HepG2 (cell line): Measurements from ENCODE around the gene TMEM269. TPM values are rescaled to one million over a fixed set of nuclear protein-coding genes. Genes with fewer than 3 reads are reported as not detected.
A peak's percentile ranks its signal among the peaks of the same experiment; 100 is the strongest.

ENCODE experiments used
- ATAC-seq: fragments of 200-7000 bp; cut with Tn5 transposase; 3 replicates; pipeline ENCODE4 v1.9.1; 2020; ENCODE audit warnings: mild to moderate bottlenecking, moderate library complexity
- BruUV-seq: library from RNA; stranded (reverse); fragments of 400-500 nt; replicated peaks from 2 replicates; lab custom pipeline; 2021; lab: Mats Ljungman, UMichigan
- CTCF ChIA-PET: fragments of 300-600 bp; formaldehyde crosslinking; extraction: SDS; loops from one replicate; lab custom pipeline; 2021; ENCODE audit warnings: low total read pairs, inconsistent platforms, low intra/inter-chr PET ratio; lab: Yijun Ruan, JAX
- POLR2A ChIA-PET: fragments of 350-600 bp; sonication (Branson Sonifier 250); formaldehyde crosslinking; loops from one replicate; lab custom pipeline; 2020; ENCODE audit warnings: antibody characterized with exemption, inconsistent platforms; lab: Yijun Ruan, JAX
- DNase-seq: peaks from one replicate; pipeline ENCODE4 v3.0.0-alpha.2; 2015; ENCODE audit warnings: low spot score
- FAIRE-seq: peaks from 3 replicates; lab custom pipeline; 2011; peaks lifted over from hg19 to GRCh38; lab: Jason Lieb, UNC
- H2AFZ ChIP-seq: one replicate; pipeline ENCODE4 v1.6.1; 2011; ENCODE audit warnings: low read length, inconsistent platforms
- H3K27ac ChIP-seq: fragments of 300-600 bp; 3 replicates; pipeline ENCODE4 v1.8.0; 2011; ENCODE audit warnings: mixed run types, mild to moderate bottlenecking, mixed read lengths, low read length, inconsistent platforms; ENCODE audit not compliant: insufficient read depth; ENCODE audit errors: extremely low read length
- H3K27me3 ChIP-seq, 2 experiments: fragments of 200-600 bp in 1 of 2; 2 replicates in 1 of 2; 3 replicates in 1 of 2; pipeline versions ENCODE4 v1.6.0 to v1.8.0; 2011; ENCODE audit warnings: low read length in 2 of 2, mild to moderate bottlenecking in 2 of 2, moderate library complexity in 2 of 2, inconsistent platforms in 1 of 2; ENCODE audit not compliant: insufficient read depth in 2 of 2, control insufficient read depth in 1 of 2
- H3K36me3 ChIP-seq, 2 experiments: fragments of 200-600 bp in 1 of 2; replicated peaks in 1 of 2; 2 replicates in 1 of 2; 3 replicates in 1 of 2; pipeline versions ENCODE4 v1.5.1 to v1.8.0; 2011; ENCODE audit warnings: low read length in 2 of 2, inconsistent platforms in 1 of 2; ENCODE audit not compliant: insufficient read depth in 2 of 2, control insufficient read depth in 1 of 2
- H3K4me1 ChIP-seq: 2 replicates; pipeline ENCODE4 v1.5.1; 2012; ENCODE audit warnings: low read length, inconsistent platforms; ENCODE audit not compliant: insufficient read depth
- H3K4me2 ChIP-seq: 2 replicates; pipeline ENCODE4 v1.6.0; 2011; ENCODE audit warnings: low read depth, low read length, inconsistent platforms
- H3K4me3 ChIP-seq, 3 experiments: fragments of 200-600 bp in 1 of 3; sonication (generic), shearing (Covaris generic) in 1 of 3; replicated peaks in 1 of 3; 2 replicates each; pipeline ENCODE4 v1.5.1; 2011 to 2016; ENCODE audit warnings: low read length in 3 of 3, inconsistent platforms in 2 of 3, low read depth in 2 of 3, mild to moderate bottlenecking in 2 of 3, control low read depth in 1 of 3, mixed read lengths in 1 of 3; ENCODE audit not compliant: insufficient read depth in 1 of 3
- H3K79me2 ChIP-seq: one replicate; pipeline ENCODE4 v1.6.1; 2011; ENCODE audit warnings: low read length, inconsistent platforms; ENCODE audit not compliant: insufficient read depth
- H3K9ac ChIP-seq: 2 replicates; pipeline ENCODE4 v1.6.0; 2011; ENCODE audit warnings: mild to moderate bottlenecking, low read depth, low read length, inconsistent platforms; ENCODE audit not compliant: insufficient read depth
- H3K9me3 ChIP-seq: 2 replicates; pipeline ENCODE4 v1.5.1; 2012; ENCODE audit warnings: mild to moderate bottlenecking, low read length
- H4K20me1 ChIP-seq: 2 replicates; pipeline ENCODE4 v1.6.0; 2011; ENCODE audit warnings: inconsistent platforms, mild to moderate bottlenecking, low read length, moderate library complexity; ENCODE audit not compliant: insufficient read depth
- CCAR2 ChIP-seq: fragments of 200-400 bp; formaldehyde crosslinking; optimal IDR thresholded peaks from 2 replicates; pipeline ENCODE3; 2018; ENCODE audit warnings: low read depth, mild to moderate bottlenecking, low read length, moderate library complexity
- ELF3 ChIP-seq: IDR thresholded peaks from 2 replicates; pipeline ENCODE4 v1.6.1; 2016; ENCODE audit warnings: missing genetic modification reagents, missing compliant biosample characterization
- ISX ChIP-seq: sonication (generic); formaldehyde crosslinking; conservative IDR thresholded peaks from 2 replicates; pipeline ENCODE4 v1.5.0; 2020; ENCODE audit warnings: missing genetic modification reagents
- MYNN ChIP-seq: sonication (generic); formaldehyde crosslinking; IDR thresholded peaks from 2 replicates; pipeline ENCODE4 v1.4.0; 2020; ENCODE audit warnings: mild to moderate bottlenecking, low read depth, missing genetic modification reagents
- MZF1 ChIP-seq: sonication (generic); formaldehyde crosslinking; IDR thresholded peaks from 2 replicates; pipeline ENCODE4 v1.8.1; 2023; ENCODE audit warnings: mild to moderate bottlenecking, missing genetic modification reagents, borderline replicate concordance
- NR1H2 ChIP-seq: sonication (generic); formaldehyde crosslinking; IDR thresholded peaks from 2 replicates; pipeline ENCODE4 v1.8.1; 2022; ENCODE audit warnings: low read depth, missing genetic modification reagents, borderline replicate concordance
- SALL2 ChIP-seq: sonication (generic); formaldehyde crosslinking; IDR thresholded peaks from 2 replicates; pipeline ENCODE4 v1.8.1; 2023; ENCODE audit warnings: mild to moderate bottlenecking, missing genetic modification reagents, inconsistent platforms
- SRF ChIP-seq: IDR thresholded peaks from 2 replicates; pipeline ENCODE4 v1.6.1; 2011; ENCODE audit warnings: mild to moderate bottlenecking, low read depth, low read length, moderate library complexity
- TARDBP ChIP-seq: sonication (generic); formaldehyde crosslinking; IDR thresholded peaks from 2 replicates; pipeline ENCODE4 v1.8.0; 2022; ENCODE audit warnings: mild to moderate bottlenecking, missing genetic modification reagents
- TBL1XR1 ChIP-seq: fragments of 150-350 bp; IDR thresholded peaks from 2 replicates; pipeline ENCODE4 v1.6.1; 2014; ENCODE audit warnings: borderline replicate concordance, low read length; ENCODE audit not compliant: partially characterized antibody
- ZMYM2 ChIP-seq: sonication (generic); formaldehyde crosslinking; IDR thresholded peaks from 2 replicates; pipeline ENCODE4 v1.8.0; 2022; ENCODE audit warnings: mild to moderate bottlenecking, missing genetic modification reagents
- ZNF274 ChIP-seq: sonication (generic); formaldehyde crosslinking; IDR thresholded peaks from 2 replicates; pipeline ENCODE4 v1.5.1; 2020; ENCODE audit warnings: mild to moderate bottlenecking, missing genetic modification reagents
- ZNF317 ChIP-seq: sonication (generic); formaldehyde crosslinking; IDR thresholded peaks from 2 replicates; pipeline ENCODE4 v1.5.0; 2020; ENCODE audit warnings: mild to moderate bottlenecking, missing genetic modification reagents
- ZNF468 ChIP-seq: sonication (generic); formaldehyde crosslinking; IDR thresholded peaks from 2 replicates; pipeline ENCODE4 v1.8.0; 2022; ENCODE audit warnings: mild to moderate bottlenecking, moderate library complexity, missing genetic modification reagents
- ZNF629 ChIP-seq: sonication (generic); formaldehyde crosslinking; conservative IDR thresholded peaks from 2 replicates; pipeline ENCODE4 v1.5.0; 2020; ENCODE audit warnings: missing genetic modification reagents
- ZNF83 ChIP-seq: sonication (generic); formaldehyde crosslinking; IDR thresholded peaks from 2 replicates; pipeline ENCODE4 v1.4.0; 2020; ENCODE audit warnings: missing genetic modification reagents, mild to moderate bottlenecking, borderline replicate concordance
- WGBS: methylation state at CpG from one replicate; pipeline ENCODE4 v1.1.6; 2017; ENCODE audit warnings: low lambda C conversion rate; 5-methylcytosine and 5-hydroxymethylcytosine counted together
- in situ Hi-C: cut with HindIII; loops from 2 replicates; pipeline ENCODE4 v1.10.0; 2017; ENCODE audit warnings: low pct_unique_long_range_greater_than_20kb; ENCODE audit not compliant: extremely low pct_ligation_motif_present
- intact Hi-C: fragments of 100-400 bp; cut with micrococcal nuclease; formaldehyde crosslinking; loops from one replicate; pipeline ENCODE4 v1.10.0; 2022; ENCODE audit not compliant: unreplicated experiment
- polyA plus RNA-seq, 8 experiments: library from polyadenylated mRNA; depleted of rRNA in 3 of 8; stranded (reverse) in 7 of 8; unstranded in 1 of 8; fragments of >200 nt; fragmentation: Illumina TruSeq in 4 of 8; extraction: Trizol in 4 of 8; gene quantifications; 2 replicates each; pipeline versions ENCODE4 v1.2.1 to v1.2.3, GENCODE V29; 2011 to 2016; ENCODE audit warnings: low read depth in 4 of 8, missing spikeins in 1 of 8, mixed read lengths in 1 of 8; ENCODE audit not compliant: insufficient read depth in 1 of 8
- total RNA-seq, 5 experiments: library from RNA; depleted of rRNA; stranded (reverse); fragments of >200 nt; fragmentation: Illumina TruSeq; extraction: Trizol; gene quantifications; 2 replicates each; pipeline ENCODE4 v1.2.3, GENCODE V29; 2016; ENCODE audit warnings: low read depth in 1 of 5
- TF ChIP-seq, protein P1 (sequence below): sonication (generic); formaldehyde crosslinking; IDR thresholded peaks from 2 replicates; pipeline ENCODE4 v1.4.0; 2020; ENCODE audit warnings: missing genetic modification reagents
- TF ChIP-seq, protein P2 (sequence below): sonication (generic); formaldehyde crosslinking; IDR thresholded peaks from 2 replicates; pipeline ENCODE4 v1.4.0; 2020; ENCODE audit warnings: missing genetic modification reagents, borderline replicate concordance
- TF ChIP-seq, protein P3 (sequence below): IDR thresholded peaks from 2 replicates; pipeline ENCODE4 v1.6.1; 2016; ENCODE audit warnings: low read depth, borderline replicate concordance

TMEM269 gene
- total and polyA plus RNA-seq, 2 of the 13 experiments (the other 11 are each of a cell fraction or from before 2014, with no cell fraction given) = 0.15 to 0.21 TPM

DNA sequence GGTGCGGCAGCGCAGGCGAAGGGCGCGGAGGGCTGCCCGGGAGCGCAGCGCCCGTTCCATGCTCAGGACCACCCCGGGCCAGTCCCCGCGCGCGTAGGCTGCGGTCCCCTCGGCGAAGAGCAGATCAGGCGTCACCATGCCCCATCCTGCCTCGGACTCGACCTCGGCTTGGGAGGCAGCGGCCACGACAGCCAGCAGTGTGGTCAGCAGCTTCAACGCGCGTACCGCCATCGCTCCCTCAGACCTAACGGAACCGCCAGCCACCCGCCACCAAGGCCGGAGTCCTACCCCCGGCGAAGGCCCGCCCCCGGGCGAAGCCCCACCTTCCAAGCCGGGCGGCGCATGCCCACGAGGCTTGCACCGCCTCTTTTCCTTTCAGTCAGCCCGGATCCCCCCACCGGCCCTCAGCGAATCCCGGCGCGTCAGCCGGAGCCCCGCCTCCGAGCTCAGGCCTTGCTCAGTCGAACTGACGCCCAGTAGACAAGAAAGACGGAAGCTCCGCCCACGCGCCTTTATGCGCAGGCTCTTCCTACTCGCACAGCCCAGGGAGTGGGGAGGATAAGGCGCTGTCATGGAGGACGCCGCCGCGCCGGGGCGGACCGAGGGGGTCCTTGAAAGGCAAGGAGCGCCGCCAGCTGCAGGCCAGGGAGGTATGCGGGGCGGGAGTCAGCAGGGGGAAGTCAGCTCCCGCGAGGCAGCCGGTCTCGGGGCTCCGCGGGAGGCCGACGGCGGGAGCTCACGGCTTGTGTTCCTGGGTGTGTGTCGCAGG, 17.9 kb upstream of the TMEM269 start, which contains the start of the genes C1orf50 and P3H1:
Gene C1orf50 (plus strand): TSS at position 509 of the 769 bp plus-strand sequence. CDS start 63 bp downstream, at position 572.
Gene P3H1 (minus strand): TSS at position 288 of the 769 bp plus-strand sequence. CDS start 57 bp downstream, at position 231.
- H3K9ac ChIP-seq = peak within 1 kb of the TSS; percentile 93
- H3K4me2 ChIP-seq = peak within 1 kb of the TSS; percentile 88
- DNase-seq (peak; percentile 98), FAIRE-seq (peak; percentile 96), ATAC-seq (peak; percentile 94)
- H3K9me3 ChIP-seq = no peaks in the 10 kb centered on the region
- no peaks in the 10 kb centered on the region; the same call in 1 of the 2 replicates for H4K20me1 ChIP-seq
- in situ Hi-C loops = no loop called here
- peaks cover 0 to 9% of the 10 kb centered on the region in 2 experiments; a peak in 3 of 5 replicates for H3K36me3 ChIP-seq
- peaks cover 56% of the 10 kb centered on the region for H3K4me1 ChIP-seq
- H3K4me3 ChIP-seq = peak within 1 kb of the TSS; percentile 95 to 99 (median 97)
- H2AFZ ChIP-seq = no peak within 1 kb of the TSS
- no TSS peak for BruUV-seq
- peak within 1 kb of the TSS; percentile 77 for H3K27ac ChIP-seq
- 0% methylated on average over 4 of the region's 82 CpGs for WGBS
- intact Hi-C loops = loop anchor here (2.0 to 5.0 kb wide), 2 partner anchors 50 to 80 kb away; partner anchors contain the start of genes ERMAP, SVBP and ZNF691
- POLR2A ChIA-PET = interaction anchor here (0.6 to 2.8 kb wide), 28 partner anchors 10 to 553 kb away, joined by 3 to 33 read pairs (median 5); partner anchors contain the start of genes CLDN19, ERMAP, PPIH and SVBP
- CTCF ChIA-PET = no interaction called here
- peaks cover 0 to 4% of the 10 kb centered on the region in 2 experiments; a peak in 1 of 5 replicates for H3K27me3 ChIP-seq
- H3K79me2 ChIP-seq = peaks cover 71% of the 10 kb centered on the region
- TF ChIP-seq MZF1 (CRISPR knock-in tag) = no peak
- no peak for TF ChIP-seq ZMYM2 (CRISPR knock-in tag)
- TF ChIP-seq, protein P1, sequence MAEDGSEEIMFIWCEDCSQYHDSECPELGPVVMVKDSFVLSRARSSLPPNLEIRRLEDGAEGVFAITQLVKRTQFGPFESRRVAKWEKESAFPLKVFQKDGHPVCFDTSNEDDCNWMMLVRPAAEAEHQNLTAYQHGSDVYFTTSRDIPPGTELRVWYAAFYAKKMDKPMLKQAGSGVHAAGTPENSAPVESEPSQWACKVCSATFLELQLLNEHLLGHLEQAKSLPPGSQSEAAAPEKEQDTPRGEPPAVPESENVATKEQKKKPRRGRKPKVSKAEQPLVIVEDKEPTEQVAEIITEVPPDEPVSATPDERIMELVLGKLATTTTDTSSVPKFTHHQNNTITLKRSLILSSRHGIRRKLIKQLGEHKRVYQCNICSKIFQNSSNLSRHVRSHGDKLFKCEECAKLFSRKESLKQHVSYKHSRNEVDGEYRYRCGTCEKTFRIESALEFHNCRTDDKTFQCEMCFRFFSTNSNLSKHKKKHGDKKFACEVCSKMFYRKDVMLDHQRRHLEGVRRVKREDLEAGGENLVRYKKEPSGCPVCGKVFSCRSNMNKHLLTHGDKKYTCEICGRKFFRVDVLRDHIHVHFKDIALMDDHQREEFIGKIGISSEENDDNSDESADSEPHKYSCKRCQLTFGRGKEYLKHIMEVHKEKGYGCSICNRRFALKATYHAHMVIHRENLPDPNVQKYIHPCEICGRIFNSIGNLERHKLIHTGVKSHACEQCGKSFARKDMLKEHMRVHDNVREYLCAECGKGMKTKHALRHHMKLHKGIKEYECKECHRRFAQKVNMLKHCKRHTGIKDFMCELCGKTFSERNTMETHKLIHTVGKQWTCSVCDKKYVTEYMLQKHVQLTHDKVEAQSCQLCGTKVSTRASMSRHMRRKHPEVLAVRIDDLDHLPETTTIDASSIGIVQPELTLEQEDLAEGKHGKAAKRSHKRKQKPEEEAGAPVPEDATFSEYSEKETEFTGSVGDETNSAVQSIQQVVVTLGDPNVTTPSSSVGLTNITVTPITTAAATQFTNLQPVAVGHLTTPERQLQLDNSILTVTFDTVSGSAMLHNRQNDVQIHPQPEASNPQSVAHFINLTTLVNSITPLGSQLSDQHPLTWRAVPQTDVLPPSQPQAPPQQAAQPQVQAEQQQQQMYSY (CRISPR knock-in tag) = peak; percentile 67
- peak; percentile 47; the same call in 1 of the 2 replicates for TF ChIP-seq ZNF629 (CRISPR knock-in tag)
- no peak for TF ChIP-seq CCAR2
- TF ChIP-seq ZNF274 (CRISPR knock-in tag) = peak; percentile 63; the same call in 1 of the 2 replicates
- TF ChIP-seq ELF3 (CRISPR knock-in tag) = peak; percentile 55; the same call in 1 of the 2 replicates
- TF ChIP-seq, protein P2, sequence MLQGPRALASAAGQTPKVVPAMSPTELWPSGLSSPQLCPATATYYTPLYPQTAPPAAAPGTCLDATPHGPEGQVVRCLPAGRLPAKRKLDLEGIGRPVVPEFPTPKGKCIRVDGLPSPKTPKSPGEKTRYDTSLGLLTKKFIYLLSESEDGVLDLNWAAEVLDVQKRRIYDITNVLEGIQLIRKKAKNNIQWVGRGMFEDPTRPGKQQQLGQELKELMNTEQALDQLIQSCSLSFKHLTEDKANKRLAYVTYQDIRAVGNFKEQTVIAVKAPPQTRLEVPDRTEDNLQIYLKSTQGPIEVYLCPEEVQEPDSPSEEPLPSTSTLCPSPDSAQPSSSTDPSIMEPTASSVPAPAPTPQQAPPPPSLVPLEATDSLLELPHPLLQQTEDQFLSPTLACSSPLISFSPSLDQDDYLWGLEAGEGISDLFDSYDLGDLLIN (CRISPR knock-in tag) = no peak; the same call in 1 of the 2 replicates
- no peak for TF ChIP-seq SRF
- TF ChIP-seq SALL2 (CRISPR knock-in tag) = peak; percentile 89
- TF ChIP-seq TBL1XR1 = peak; percentile 55
- TF ChIP-seq NR1H2 (CRISPR knock-in tag) = no peak
- TF ChIP-seq MYNN (CRISPR knock-in tag) = no peak; the same call in 1 of the 2 replicates
- no peak; the same call in 1 of the 2 replicates for TF ChIP-seq TARDBP
- TF ChIP-seq, protein P3, sequence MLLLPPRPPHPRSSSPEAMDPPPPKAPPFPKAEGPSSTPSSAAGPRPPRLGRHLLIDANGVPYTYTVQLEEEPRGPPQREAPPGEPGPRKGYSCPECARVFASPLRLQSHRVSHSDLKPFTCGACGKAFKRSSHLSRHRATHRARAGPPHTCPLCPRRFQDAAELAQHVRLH = no peak; the same call in 1 of the 2 replicates
- no peak for TF ChIP-seq ZNF83 (CRISPR knock-in tag)
- no peak for TF ChIP-seq ZNF317 (CRISPR knock-in tag)
- TF ChIP-seq ZNF468 (CRISPR knock-in tag) = no peak
- TF ChIP-seq ISX = no peak
